GM21737 (cell line): ENCODE data around the gene EFNA4.
A peak's percentile ranks its signal among the peaks of the same experiment; 100 is the strongest.

Source experiments
- ATAC-seq: cut with Tn5 transposase; IDR thresholded peaks from one replicate; pipeline ENCODE4 v1.9.1; 2021; ENCODE audit warnings: mild to moderate bottlenecking, moderate library complexity; ENCODE audit not compliant: unreplicated experiment

Gene EFNA4

GRCh38 chr1:155051342-155051776 is 12.2 kb upstream of the EFNA4 start:
- no peak for ATAC-seq

- no peak for ATAC-seq
Measured at GRCh38 chr1:155051777-155052398, 11.7 kb upstream of the EFNA4 start.

- no peak for ATAC-seq
Measured at GRCh38 chr1:155052439-155053395, 10.8 kb upstream of the EFNA4 start.

- no peak for ATAC-seq
Measured at GRCh38 chr1:155053531-155054105, 9.9 kb upstream of the EFNA4 start.

DNA sequence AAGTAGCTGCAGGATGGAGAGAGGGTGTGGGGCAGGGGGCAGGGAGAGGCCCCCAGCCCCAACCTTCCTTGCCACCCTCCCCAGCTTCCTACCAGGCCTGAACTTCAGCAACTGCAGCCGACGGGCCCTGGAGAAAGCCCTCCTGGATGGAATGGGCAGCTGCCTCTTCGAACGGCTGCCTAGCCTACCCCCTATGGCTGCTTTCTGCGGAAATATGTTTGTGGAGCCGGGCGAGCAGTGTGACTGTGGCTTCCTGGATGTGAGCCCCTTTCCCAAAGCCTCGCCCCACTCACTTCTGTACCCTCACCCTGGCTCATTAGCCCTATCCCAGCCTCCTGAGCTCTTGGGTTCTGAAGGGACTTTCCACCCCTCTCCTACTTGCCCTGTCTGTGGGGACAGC is 6.4 kb upstream of the EFNA4 start:
- no peak for ATAC-seq

GRCh38 chr1:155057788-155058211 is 5.7 kb upstream of the EFNA4 start:
- ATAC-seq: no peak

- no peak for ATAC-seq
Measured at GRCh38 chr1:155060736-155061135, 2.8 kb upstream of the EFNA4 start.

DNA sequence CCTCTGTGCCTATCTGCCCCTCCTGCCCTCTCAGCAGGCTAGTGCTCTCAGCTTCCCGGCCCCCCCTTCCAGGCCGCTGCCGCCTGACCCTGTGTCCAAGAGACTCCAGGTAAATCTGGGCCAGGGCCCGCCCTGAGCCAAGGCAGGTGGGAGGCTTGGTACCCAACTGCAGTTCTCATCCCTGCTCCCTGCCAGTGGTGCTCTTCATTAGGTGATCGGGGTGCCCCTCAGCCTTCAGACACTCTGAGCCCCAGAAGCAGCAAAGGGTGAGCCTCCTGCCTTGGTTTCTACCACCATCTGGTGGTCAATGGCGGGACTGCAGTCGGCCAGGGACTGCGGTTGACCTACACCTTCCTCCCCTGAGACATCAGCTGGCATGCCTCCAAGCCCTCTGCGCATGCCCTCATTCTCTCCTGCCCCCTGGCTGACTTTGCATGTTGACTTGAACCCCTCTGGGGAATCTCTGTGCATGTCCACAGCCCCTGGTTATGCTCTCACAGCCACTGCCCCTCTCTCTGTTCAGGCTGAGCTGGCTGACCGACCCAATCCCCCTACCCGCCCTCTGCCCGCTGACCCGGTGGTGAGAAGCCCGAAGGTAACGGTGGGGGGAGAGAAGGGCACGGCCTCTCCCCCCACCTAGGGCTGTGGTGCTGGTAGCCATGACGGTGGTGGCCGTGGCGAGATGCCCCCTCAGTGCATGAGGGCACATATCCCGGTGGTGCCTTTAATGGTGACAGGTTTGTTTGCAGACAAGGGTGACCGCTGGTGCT is 2.0 kb upstream of the EFNA4 start:
- no peak for ATAC-seq

DNA sequence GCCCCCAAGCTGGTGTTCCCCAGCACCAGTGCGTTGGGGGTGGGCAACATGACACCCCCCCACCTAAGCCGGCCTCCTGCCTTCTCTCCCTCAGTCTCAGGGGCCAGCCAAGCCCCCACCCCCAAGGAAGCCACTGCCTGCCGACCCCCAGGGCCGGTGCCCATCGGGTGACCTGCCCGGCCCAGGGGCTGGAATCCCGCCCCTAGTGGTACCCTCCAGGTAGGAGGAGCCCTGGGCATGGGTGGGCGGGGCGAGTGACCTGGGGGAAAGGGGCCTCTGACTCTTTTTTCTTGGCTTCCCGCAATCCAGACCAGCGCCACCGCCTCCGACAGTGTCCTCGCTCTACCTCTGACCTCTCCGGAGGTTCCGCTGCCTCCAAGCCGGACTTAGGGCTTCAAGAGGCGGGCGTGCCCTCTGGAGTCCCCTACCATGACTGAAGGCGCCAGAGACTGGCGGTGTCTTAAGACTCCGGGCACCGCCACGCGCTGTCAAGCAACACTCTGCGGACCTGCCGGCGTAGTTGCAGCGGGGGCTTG is 1.3 kb upstream of the EFNA4 start:
- ATAC-seq: no peak

DNA sequence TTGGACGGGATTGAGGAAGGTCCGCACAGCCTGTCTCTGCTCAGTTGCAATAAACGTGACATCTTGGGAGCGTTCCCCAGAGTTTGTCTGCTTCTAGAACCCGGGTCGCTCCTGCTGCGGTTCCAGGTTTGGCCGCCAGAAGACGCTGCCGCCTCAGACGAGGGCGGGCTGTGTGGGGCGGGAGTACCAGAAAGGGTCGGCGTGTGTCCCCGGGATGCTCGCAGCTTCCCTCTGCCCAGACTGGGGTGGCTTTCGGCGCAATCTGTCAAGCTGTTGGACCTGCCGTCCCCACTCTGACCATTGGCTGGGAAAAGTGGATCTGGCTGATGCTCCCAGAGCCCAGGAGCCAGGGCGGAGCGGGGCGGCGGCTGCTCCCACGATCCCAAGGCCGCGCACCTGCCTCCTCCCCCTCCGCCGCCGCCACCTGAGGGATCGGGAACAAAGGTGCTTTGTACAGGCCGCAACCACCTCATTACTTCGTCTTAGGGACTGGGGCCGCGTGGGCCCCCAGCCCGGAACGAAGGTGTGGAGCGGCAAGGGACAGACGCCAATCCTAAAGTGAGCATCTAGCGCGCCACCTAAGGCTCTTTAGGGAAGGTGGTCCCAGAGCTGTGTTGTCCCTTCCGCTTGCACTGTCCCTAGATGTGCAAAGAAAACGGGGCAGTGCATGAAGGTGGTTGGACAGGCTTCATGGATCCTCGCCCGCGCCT is 683 bp upstream of the EFNA4 start:
- ATAC-seq: no peak

DNA sequence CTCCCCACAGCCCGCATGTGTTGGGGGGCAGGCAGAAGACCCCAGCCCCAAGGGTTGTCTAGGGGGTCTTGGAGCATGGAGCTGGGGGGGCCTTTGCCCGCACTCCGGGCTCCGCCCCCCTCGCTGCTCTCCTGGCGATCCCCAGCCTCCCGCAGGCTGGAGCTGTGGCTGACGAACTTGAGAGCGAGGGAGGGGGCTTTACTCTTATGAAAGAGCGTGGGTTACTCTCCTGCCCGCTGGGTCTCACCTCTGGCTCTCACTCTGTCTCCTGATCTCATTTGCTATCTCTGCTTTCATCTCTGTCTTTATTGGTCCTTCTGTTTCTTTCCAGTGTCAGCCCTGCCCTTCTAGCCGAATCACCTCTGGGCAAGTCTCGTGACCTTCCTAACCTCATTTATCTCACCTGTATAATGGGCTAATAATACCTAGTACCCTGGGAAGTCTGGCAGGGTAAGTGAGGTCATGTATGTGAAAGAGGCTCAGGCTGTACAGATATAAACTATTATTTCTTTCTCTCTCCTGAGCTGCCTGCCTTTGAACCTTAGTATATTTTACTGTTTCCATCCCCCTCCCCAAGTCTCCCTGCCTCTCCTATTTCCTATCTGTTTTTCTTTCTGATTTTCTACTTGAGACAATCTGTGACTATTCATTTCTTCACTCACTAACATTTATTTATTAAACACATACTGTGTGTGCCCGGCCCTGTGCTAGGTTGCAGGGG is 731 bp downstream of the EFNA4 start:
- no peak for ATAC-seq

- no peak for ATAC-seq
Measured at GRCh38 chr1:155064832-155065429, 1.4 kb downstream of the EFNA4 start.

DNA sequence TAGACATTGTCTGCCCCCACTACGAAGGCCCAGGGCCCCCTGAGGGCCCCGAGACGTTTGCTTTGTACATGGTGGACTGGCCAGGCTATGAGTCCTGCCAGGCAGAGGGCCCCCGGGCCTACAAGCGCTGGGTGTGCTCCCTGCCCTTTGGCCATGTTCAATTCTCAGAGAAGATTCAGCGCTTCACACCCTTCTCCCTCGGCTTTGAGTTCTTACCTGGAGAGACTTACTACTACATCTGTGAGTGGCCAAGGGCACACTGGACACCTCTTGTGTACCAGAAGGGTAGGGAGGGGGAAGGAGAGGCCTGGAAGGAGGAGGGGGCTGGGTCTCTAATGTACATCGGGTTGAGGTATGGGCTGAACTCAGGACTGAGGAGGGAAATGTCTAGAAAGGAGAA is 3.2 kb downstream of the EFNA4 start:
- ATAC-seq: no peak

- ATAC-seq: no peak
Measured at GRCh38 chr1:155068599-155068998, 5.1 kb downstream of the EFNA4 start.

DNA sequence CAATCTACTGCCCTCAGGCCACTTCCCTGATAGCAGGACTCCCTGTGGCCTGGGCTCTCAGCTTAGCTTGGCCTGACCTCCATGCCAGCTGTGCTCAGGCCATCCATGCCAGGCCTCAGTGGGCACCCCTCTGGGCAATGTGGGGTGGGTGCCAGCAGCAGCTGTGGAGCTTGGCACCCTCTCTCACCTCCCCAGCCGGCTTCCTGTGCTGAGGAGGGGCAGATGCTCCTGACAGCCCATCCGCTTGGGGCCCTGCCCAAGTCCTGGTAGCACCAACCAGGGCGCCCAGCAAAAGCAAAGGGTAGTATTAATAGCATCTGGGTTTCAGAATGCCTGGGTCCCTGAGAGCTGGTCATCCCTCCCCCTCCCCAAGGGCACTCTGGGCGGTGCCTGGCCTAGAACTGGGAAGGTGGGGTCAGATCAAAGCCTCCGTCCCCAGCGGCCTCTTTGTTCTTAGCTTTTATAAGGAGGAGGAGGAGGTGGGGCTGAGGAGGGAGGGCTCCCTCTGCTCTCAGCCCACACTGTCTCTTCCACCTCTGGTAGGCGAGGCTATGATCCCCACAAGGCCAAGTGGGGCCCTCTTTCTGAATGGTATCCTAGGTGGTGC is 6.1 kb downstream of the EFNA4 start:
- no peak for ATAC-seq

- ATAC-seq: no peak
Measured at GRCh38 chr1:155070158-155070621, 6.7 kb downstream of the EFNA4 start.

DNA sequence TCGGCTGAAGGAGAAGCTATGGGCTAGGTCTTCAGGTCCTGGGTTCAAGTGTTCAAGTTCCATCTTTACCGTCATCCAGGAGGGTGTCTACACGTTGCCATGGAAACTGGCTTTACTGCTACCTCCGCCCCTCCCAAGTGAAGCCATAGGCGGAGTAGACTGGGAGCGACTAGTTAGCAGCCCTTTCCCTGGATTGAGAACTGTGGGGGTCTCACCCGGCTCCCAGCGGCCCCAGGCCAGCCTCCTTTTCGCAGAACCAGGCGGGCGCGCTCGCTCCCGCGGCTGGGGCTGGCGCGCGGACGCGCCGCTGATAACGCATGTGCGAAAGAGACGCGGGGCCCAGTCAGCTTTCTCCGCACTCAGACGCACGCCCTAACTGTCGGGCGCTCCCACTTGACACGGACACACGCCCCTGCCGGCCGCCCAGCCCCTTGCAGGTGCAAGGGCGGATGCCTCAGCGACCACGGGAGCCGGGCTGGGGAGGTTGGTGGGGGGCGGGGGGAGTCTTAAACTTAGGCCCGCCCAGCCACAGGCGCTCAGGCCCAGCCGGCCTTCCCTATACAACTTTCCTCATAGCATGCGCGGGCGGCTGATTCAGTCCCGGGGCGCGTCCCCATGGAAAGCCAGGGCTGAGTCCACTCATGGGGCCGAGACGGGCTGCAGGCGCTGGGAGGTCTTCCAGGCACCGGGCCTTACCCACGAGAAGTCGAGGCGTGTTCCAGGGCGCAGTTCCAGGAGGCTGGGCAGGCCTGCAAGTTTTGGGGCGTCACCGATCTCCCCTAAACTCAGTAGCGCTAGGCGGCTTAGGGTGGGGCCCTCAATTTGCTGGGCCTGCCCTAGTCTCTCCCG is 7.4 kb downstream of the EFNA4 start:
- peak; percentile 60 for ATAC-seq

DNA sequence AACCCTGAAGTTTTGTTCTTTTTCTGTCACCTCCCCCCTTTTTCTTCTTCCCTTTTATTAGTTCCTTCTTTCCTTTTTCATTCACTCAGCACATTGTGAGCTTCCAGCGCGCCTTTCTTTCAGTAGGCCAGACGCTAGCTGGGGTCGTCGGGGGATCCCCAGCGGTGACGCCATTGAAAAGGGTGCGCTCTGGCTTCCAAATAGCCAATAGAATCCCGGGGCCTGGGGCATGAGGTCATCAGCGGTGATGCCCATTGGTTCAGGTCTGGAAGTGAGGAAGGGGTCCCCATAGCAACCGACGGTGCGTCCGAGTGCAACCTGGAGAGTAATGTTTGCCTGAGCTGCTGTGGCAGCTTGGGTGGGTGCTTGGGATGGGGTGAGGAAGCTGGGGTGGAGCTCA is 8.2 kb downstream of the EFNA4 start:
- ATAC-seq: no peak
